K562 treated with DMSO at 1 percent for 48 hours (cell line): ENCODE results near the gene TTLL9. TPM values are rescaled to one million over a fixed set of nuclear protein-coding genes. Genes with fewer than 3 reads are reported as not detected.

ENCODE experiments used
- total RNA-seq: library from RNA; unstranded; fragments of 300-600 nt; gene quantifications from 2 replicates; pipeline ENCODE4 v1.2.3, GENCODE V29; 2022; ENCODE audit warnings: low replicate concordance; ENCODE audit errors: extremely low read depth

The TTLL9 gene, protein sequence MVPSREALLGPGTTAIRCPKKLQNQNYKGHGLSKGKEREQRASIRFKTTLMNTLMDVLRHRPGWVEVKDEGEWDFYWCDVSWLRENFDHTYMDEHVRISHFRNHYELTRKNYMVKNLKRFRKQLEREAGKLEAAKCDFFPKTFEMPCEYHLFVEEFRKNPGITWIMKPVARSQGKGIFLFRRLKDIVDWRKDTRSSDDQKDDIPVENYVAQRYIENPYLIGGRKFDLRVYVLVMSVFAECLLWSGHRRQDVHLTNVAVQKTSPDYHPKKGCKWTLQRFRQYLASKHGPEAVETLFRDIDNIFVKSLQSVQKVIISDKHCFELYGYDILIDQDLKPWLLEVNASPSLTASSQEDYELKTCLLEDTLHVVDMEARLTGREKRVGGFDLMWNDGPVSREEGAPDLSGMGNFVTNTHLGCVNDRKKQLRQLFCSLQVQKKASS
- not detected in 2 replicates for total RNA-seq

GRCh38 chr20:31869942-31870725, at the start of gene TTLL9, which contains the start of gene DUSP15:
TSS of gene TTLL9 (plus strand) at chr20:31870634. CDS start at chr20:31871127, 493 bp downstream.
TSS of gene DUSP15 (minus strand) at chr20:31870527. CDS start at chr20:31870337, 190 bp downstream.

GRCh38 chr20:31845300-31845863, 25.1 kb upstream of the TTLL9 start, which contains the start of gene FOXS1:
TSS of gene FOXS1 (minus strand) at chr20:31845604. CDS start at chr20:31845542, 62 bp downstream.

DNA sequence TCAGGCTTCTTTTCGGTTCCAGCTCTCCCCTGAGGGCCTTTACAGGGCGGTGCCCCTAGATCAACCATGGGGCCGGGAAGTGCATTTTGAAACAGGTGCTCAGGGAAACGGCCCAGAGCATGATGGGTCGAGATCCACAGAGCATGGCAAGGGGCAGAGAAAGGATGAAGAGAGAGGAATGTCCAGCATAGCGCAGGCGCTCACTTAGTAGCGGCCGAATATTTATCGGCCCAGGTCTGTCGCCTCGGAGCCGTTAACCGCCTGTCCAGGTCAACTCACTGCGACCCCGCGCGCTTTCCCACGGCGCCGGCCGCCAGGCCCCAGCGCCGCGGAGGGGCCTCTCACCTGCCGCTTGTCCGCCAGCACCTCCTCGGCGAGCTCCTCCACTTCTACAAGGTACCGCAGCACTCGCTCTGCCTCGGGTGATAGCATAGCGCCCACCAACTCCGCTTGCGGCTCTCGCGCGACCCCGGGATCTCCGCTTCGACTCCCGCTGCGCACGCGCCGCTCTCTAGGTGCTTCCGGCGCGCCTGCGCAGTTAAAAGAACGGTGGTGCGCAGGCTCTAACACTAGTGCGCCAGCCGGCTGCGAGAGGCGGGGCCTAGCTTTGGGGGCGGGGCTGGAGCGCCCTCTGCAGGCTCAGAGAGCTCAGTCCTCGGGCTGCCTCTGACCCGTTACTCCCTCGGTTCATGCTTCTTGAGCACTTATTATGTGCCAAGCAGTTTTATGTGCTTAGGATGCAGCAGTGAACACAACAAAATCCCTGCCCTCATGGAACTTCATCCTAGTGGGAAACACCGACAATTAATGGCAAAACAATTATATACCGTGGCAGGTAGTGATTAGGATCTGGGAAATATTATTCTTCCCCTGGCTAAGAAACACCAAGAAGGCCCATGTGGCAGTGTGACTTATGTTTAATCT, 81.4 kb downstream of the TTLL9 start, which contains the start of gene PDRG1:
Gene PDRG1, minus strand, starts transcription at position 517 of the 924 bp plus-strand sequence. Its CDS starts 85 bp downstream, at position 432.

GRCh38 chr20:31967830-31968249, 97.4 kb downstream of the TTLL9 start, which contains the start of gene XKR7:
TSS of gene XKR7 (plus strand) at chr20:31968151. CDS start at chr20:31968176, 25 bp downstream.

Other genes with a start within 250 kb of the TTLL9 start
- not detected in 2 replicates for gene COX4I2, start 232.7 kb upstream of the TTLL9 start, total RNA-seq
- not detected in 2 replicates for gene BCL2L1, start 147.8 kb upstream of the TTLL9 start, total RNA-seq
- gene TPX2, start 131.3 kb upstream of the TTLL9 start, total RNA-seq, result 210 TPM in 1 of 2 replicates, not detected in the other
- not detected in 2 replicates for gene MYLK2, start 51.3 kb upstream of the TTLL9 start, total RNA-seq
- gene FOXS1, start 25.0 kb upstream of the TTLL9 start, total RNA-seq, result not detected in 2 replicates
- gene DUSP15, start 107 bp upstream of the TTLL9 start, total RNA-seq, result not detected in 2 replicates
- gene PDRG1, start 81.4 kb downstream of the TTLL9 start, total RNA-seq, result not detected in 2 replicates
- not detected in 2 replicates for gene XKR7, start 97.5 kb downstream of the TTLL9 start, total RNA-seq
- not detected in 2 replicates for gene CCM2L, start 139.8 kb downstream of the TTLL9 start, total RNA-seq
- not detected in 2 replicates for gene HCK, start 181.6 kb downstream of the TTLL9 start, total RNA-seq
- not detected in 2 replicates for gene TM9SF4, start 239.1 kb downstream of the TTLL9 start, total RNA-seq